Neuronal stem cell (in vitro differentiated cells): ENCODE results near the gene PNN.
"Not testable (repeated sequence)": the region's sequence is repeated elsewhere in the genome, so short reads cannot be mapped to it uniquely, and the experiment has no call there.

ENCODE experiments used
- DNase-seq: peaks from one replicate; pipeline ENCODE4 v3.0.0-alpha.2; 2013; ENCODE audit warnings: low spot score
- H2AFZ ChIP-seq: one replicate; pipeline ENCODE4 v1.6.1; 2013; ENCODE audit warnings: mild to moderate bottlenecking, low read length, inconsistent platforms
- H2AK5ac ChIP-seq: 2 replicates; pipeline ENCODE4 v1.6.1; 2013; ENCODE audit warnings: low read depth, mild to moderate bottlenecking, inconsistent platforms, low read length, moderate library complexity, mixed read lengths
- H2BK120ac ChIP-seq: 2 replicates; pipeline ENCODE4 v1.6.1; 2013; ENCODE audit warnings: low read depth, mild to moderate bottlenecking, inconsistent platforms, low read length, moderate library complexity, mixed read lengths
- H2BK12ac ChIP-seq: one replicate; pipeline ENCODE4 v1.6.1; 2013; ENCODE audit warnings: low read length, inconsistent platforms
- H2BK15ac ChIP-seq: 2 replicates; pipeline ENCODE4 v1.6.1; 2013; ENCODE audit warnings: mild to moderate bottlenecking, low read length, inconsistent platforms, mixed read lengths
- H2BK5ac ChIP-seq: one replicate; pipeline ENCODE4 v1.6.1; 2013; ENCODE audit warnings: inconsistent platforms, mild to moderate bottlenecking, low read length, moderate library complexity
- H3K14ac ChIP-seq: one replicate; pipeline ENCODE4 v1.6.1; 2013; ENCODE audit warnings: low read length, inconsistent platforms
- H3K18ac ChIP-seq: 2 replicates; pipeline ENCODE4 v1.6.1; 2013; ENCODE audit warnings: low read length, inconsistent platforms
- H3K23ac ChIP-seq: 2 replicates; pipeline ENCODE4 v1.6.1; 2013; ENCODE audit warnings: low read depth, mild to moderate bottlenecking, mixed read lengths, low read length, inconsistent platforms; ENCODE audit not compliant: poor library complexity
- H3K27ac ChIP-seq: replicated peaks from 3 replicates; pipeline ENCODE4 v1.5.1; 2013; ENCODE audit warnings: low read length, inconsistent platforms
- H3K27me3 ChIP-seq, 3 experiments: 2 replicates each; pipeline ENCODE4 v1.6.1; 2013; ENCODE audit warnings: low read length in 3 of 3, mild to moderate bottlenecking in 2 of 3, inconsistent platforms in 1 of 3, low read depth in 1 of 3, mixed read lengths in 1 of 3, moderate library complexity in 1 of 3; ENCODE audit not compliant: control insufficient read depth in 3 of 3, insufficient read depth in 3 of 3
- H3K36me3 ChIP-seq, 2 donors: replicated peaks in 1 of 2; 2 replicates each; pipeline ENCODE4 v1.6.1; 2013; ENCODE audit warnings: low read length in 2 of 2; ENCODE audit not compliant: control insufficient read depth in 2 of 2, insufficient read depth in 2 of 2
- H3K4ac ChIP-seq: 2 replicates; pipeline ENCODE4 v1.6.1; 2013; ENCODE audit warnings: inconsistent platforms, mild to moderate bottlenecking, low read length, moderate library complexity
- H3K4me1 ChIP-seq, 2 donors: 1 replicate in 1 of 2; 2 replicates in 1 of 2; pipeline ENCODE4 v1.6.1; 2013; ENCODE audit warnings: low read length in 2 of 2, low read depth in 1 of 2; ENCODE audit not compliant: control insufficient read depth in 2 of 2, insufficient read depth in 1 of 2
- H3K4me2 ChIP-seq: one replicate; pipeline ENCODE4 v1.6.1; 2013; ENCODE audit warnings: mild to moderate bottlenecking, low read length, inconsistent platforms; ENCODE audit not compliant: insufficient read depth, poor library complexity, severe bottlenecking
- H3K4me3 ChIP-seq, 2 donors: 2 replicates each; pipeline ENCODE4 v1.5.1; 2013; ENCODE audit warnings: low read length in 2 of 2, mild to moderate bottlenecking in 2 of 2, inconsistent platforms in 1 of 2, moderate library complexity in 1 of 2
- H3K79me1 ChIP-seq: one replicate; pipeline ENCODE4 v1.6.1; 2013; ENCODE audit warnings: low read depth, mild to moderate bottlenecking, inconsistent platforms, low read length, moderate library complexity
- H3K9ac ChIP-seq: one replicate; pipeline ENCODE4 v1.6.1; 2013; ENCODE audit warnings: mild to moderate bottlenecking, low read depth, low read length, inconsistent platforms; ENCODE audit not compliant: poor library complexity
- H3K9me3 ChIP-seq, 2 donors: replicated peaks in 1 of 2; 2 replicates each; pipeline versions ENCODE3 to v1.6.1; 2013; ENCODE audit warnings: low read length in 2 of 2, mild to moderate bottlenecking in 2 of 2, inconsistent platforms in 1 of 2, low read depth in 1 of 2, mixed read lengths in 1 of 2, moderate library complexity in 1 of 2; ENCODE audit not compliant: control insufficient read depth in 2 of 2, insufficient read depth in 1 of 2
- H4K8ac ChIP-seq: one replicate; pipeline ENCODE4 v1.6.1; 2013; ENCODE audit warnings: low read depth, mild to moderate bottlenecking, inconsistent platforms, low read length, moderate library complexity
- H4K91ac ChIP-seq: one replicate; pipeline ENCODE4 v1.6.1; 2013; ENCODE audit warnings: low read length, low read depth, mild to moderate bottlenecking, inconsistent platforms; ENCODE audit not compliant: poor library complexity
- WGBS, 2 donors: extraction: QIAGEN DNeasy Blood & Tissue Kit; methylation state at CpG; one replicate each; pipeline ENCODE4 v1.1.7; 2013; ENCODE audit warnings: missing lambda C conversion rate in 2 of 2, mixed read lengths in 1 of 2; ENCODE audit not compliant: insufficient read length in 2 of 2, insufficient replicate concordance in 1 of 2; ENCODE audit errors: extremely low coverage in 2 of 2; 5-methylcytosine and 5-hydroxymethylcytosine counted together

PNN gene

GRCh38 chr14:39229601-39230110 lies 54.6 kb downstream of the PNN start:
- Histone ChIP-seq H3K4me1 (no peaks in the 10 kb centered on the region), H3K27ac (no peak overlapping the region)
- no peak for DNase-seq

DNA sequence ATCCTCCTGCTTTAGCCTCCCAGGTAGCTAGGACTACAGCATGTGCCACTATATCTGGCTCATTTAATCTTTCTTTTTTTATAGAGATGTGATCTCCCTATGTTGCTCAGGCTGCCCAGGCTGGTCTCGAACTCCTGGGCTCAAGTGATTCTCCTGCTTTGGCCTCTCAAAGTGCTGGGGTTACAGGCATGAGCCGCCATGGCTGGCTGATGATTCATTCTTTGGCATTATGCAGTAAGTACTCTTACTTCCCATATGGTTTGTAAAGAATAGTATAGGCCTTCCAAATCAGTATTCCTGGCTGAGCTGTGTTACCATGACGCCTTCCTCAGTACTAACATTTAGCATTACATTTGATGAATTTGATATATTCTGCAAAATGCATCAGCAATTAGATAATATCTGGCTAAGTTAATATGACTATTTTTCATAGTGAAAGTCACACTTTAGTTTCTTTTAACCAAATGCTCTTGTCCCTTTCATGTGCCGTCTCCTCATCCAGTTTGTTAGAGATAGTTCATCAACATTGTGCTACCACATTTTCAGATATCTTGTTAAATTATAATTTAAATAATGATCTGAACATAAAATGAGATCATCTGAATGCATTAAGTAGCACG lies 55.5 kb downstream of the PNN start:
- H3K9ac ChIP-seq, result no peak overlapping the region
- no peak overlapping the region for H4K8ac ChIP-seq
- no peak overlapping the region for H2BK5ac ChIP-seq
- no peak overlapping the region for H2AK5ac ChIP-seq
- H3K36me3 ChIP-seq, result no peaks in the 10 kb centered on the region
- no peak overlapping the region for H2AFZ ChIP-seq
- no peak overlapping the region for H2BK15ac ChIP-seq
- DNase-seq, result no peak
- no peak overlapping the region for H3K27ac ChIP-seq
- no peaks in the 10 kb centered on the region for H3K4me1 ChIP-seq
- no peak overlapping the region for H3K4me2 ChIP-seq
- no peak overlapping the region for H3K4ac ChIP-seq
- H3K23ac ChIP-seq, result no peak overlapping the region
- no peak overlapping the region for H3K4me3 ChIP-seq
- no peak overlapping the region for H4K91ac ChIP-seq
- no peak overlapping the region for H2BK120ac ChIP-seq
- WGBS, 2 donors, result no CpG with 5 or more reads among the region's 5 CpGs
- H3K18ac ChIP-seq, result no peak overlapping the region
- H3K79me1 ChIP-seq, result no peaks in the 10 kb centered on the region
- H2BK12ac ChIP-seq, result no peak overlapping the region
- no peaks in the 10 kb centered on the region for H3K9me3 ChIP-seq
- H3K27me3 ChIP-seq, result no peaks in the 10 kb centered on the region
- H3K14ac ChIP-seq, result no peak overlapping the region

More at GRCh38 chr14:39229601-39230110, 54.6 kb downstream of the PNN start:
- Histone ChIP-seq H2BK120ac (no peak overlapping the region), H4K8ac (no peak overlapping the region), H3K79me1 (no peaks in the 10 kb centered on the region), H3K14ac (no peak overlapping the region), H3K4me2 (no peak overlapping the region), H3K4ac (no peak overlapping the region), H3K23ac (no peak overlapping the region), H3K27me3 (no peaks in the 10 kb centered on the region), H2BK12ac (peak overlapping the region; percentile 73), H3K18ac (peak overlapping the region; percentile 17), H2BK5ac (no peak overlapping the region), H3K36me3 (no peaks in the 10 kb centered on the region), H2BK15ac (no peak overlapping the region), H2AK5ac (no peak overlapping the region), H4K91ac (no peak overlapping the region), H3K4me3 (no peak overlapping the region), H3K9me3 (no peaks in the 10 kb centered on the region), H3K9ac (no peak overlapping the region), H2AFZ (no peak overlapping the region)
- WGBS, 2 donors, result no CpG with 5 or more reads among the region's 3 CpGs

- H3K9ac ChIP-seq, H2BK12ac ChIP-seq, H3K4me1 ChIP-seq, H3K27ac ChIP-seq, H3K14ac ChIP-seq, H3K79me1 ChIP-seq, H2BK15ac ChIP-seq, H2BK5ac ChIP-seq, H3K4ac ChIP-seq, H3K23ac ChIP-seq, H4K91ac ChIP-seq, H4K8ac ChIP-seq, H3K4me2 ChIP-seq, H3K27me3 ChIP-seq, H2AK5ac ChIP-seq, H2BK120ac ChIP-seq, H3K36me3 ChIP-seq, H3K9me3 ChIP-seq, H3K4me3 ChIP-seq, H3K18ac ChIP-seq: not testable (repeated sequence)
- WGBS, 2 donors, result no CpG with 5 or more reads among the region's 11 CpGs
- H2AFZ ChIP-seq, result peak overlapping the region; percentile 4
- DNase-seq, result peak; percentile 35
Observed at GRCh38 chr14:39231751-39232553, 56.9 kb downstream of the PNN start.
